Measurements from ENCODE around the gene RNF8. TPM values are rescaled to one million over a fixed set of nuclear protein-coding genes. Genes with fewer than 3 reads are reported as not detected.

RNF8 gene
- total and polyA plus RNA-seq, 3 donors from 2014 or later: 44.0 to 49.9 (median 49.4) TPM

DNA sequence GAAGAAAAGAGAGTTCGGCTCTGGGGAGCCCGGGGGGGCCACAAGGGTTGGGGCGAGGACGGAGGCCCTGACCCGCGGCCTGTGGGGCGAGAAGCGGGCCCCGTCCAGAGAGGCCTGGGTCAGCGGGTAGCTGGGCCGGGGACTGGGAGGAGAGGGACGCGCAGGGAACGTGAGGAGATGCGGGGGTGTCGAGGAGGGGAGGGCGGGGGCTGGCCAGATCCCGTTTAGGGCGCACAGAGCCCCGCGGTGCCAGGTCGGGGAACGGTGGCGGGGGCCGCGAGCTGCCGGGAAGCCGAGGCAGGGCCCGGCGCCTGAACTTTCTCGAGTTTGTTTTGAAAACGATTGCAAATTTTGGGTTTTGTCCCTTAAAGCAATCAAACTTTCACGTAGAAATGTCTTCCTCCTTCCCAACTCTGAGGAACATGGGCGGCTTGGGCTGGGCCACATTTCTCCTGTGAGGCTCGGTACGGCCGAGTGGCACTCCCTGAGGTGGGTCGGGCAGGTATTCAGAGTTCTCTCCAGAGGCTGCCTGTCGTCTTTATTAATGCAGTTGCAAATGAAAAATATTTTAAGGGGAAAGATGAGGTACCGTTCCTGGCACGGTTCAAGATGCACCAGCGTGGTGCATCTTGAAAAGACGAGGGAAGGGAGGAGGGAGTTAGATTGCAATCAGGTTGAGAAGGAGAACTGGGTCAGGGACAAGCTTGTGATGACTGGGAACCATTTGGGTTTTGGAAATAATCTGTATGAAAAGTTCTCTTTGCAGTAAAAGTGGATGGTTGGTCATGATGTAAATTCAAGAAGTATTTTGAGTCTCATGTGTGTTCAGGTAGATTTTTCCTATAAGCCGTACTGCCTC lies 972 bp downstream of the RNF8 start:
- Histone ChIP-seq H3K4me1 (peaks cover 18% of the 10 kb centered on the region), H3K4me3 (peak overlapping the region; percentile 85 to 96), H3K27me3 (no peaks in the 10 kb centered on the region), H3K9me3 (no peaks in the 10 kb centered on the region), H3K36me3 (ENCODE audit: low read depth, missing control alignments) (no peaks in the 10 kb centered on the region), H3K27ac (peak overlapping the region; percentile 63 to 88)
- WGBS, 2 donors: 2 to 3% methylated on average over 44 of the region's 44 CpGs
- no peak for TF ChIP-seq POLR2A (IDR thresholded peaks at IDR 0.05)
- TF ChIP-seq, protein P1, sequence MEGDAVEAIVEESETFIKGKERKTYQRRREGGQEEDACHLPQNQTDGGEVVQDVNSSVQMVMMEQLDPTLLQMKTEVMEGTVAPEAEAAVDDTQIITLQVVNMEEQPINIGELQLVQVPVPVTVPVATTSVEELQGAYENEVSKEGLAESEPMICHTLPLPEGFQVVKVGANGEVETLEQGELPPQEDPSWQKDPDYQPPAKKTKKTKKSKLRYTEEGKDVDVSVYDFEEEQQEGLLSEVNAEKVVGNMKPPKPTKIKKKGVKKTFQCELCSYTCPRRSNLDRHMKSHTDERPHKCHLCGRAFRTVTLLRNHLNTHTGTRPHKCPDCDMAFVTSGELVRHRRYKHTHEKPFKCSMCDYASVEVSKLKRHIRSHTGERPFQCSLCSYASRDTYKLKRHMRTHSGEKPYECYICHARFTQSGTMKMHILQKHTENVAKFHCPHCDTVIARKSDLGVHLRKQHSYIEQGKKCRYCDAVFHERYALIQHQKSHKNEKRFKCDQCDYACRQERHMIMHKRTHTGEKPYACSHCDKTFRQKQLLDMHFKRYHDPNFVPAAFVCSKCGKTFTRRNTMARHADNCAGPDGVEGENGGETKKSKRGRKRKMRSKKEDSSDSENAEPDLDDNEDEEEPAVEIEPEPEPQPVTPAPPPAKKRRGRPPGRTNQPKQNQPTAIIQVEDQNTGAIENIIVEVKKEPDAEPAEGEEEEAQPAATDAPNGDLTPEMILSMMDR (IDR thresholded peaks at IDR 0.05): no peak
- intact Hi-C loops (cut with DNase I; ENCODE audit: low total_unique reads): no loop called here
- peak; percentile 53 for DNase-seq

- intact Hi-C loops (cut with DNase I; ENCODE audit: low total_unique reads): no loop called here
- H3K27ac ChIP-seq: no peak overlapping the region
Measured at GRCh38 chr6:37357288-37357687, 3.5 kb downstream of the RNF8 start.

GRCh38 chr6:37357860-37358259 lies 4.1 kb downstream of the RNF8 start:
- TF ChIP-seq POLR2A (IDR thresholded peaks at IDR 0.05): no peak
- TF ChIP-seq, protein P1 (IDR thresholded peaks at IDR 0.05): no peak
- H3K4me1 ChIP-seq: peaks cover 30% of the 10 kb centered on the region
- no peak overlapping the region for H3K4me3 ChIP-seq
- DNase-seq: no peak
- no peaks in the 10 kb centered on the region for H3K36me3 ChIP-seq (ENCODE audit: low read depth, missing control alignments)
- 75 to 78% methylated on average over 2 of the region's 2 CpGs for WGBS, 2 donors
- no peaks in the 10 kb centered on the region for H3K9me3 ChIP-seq
- H3K27me3 ChIP-seq: no peaks in the 10 kb centered on the region
- no peak overlapping the region for H3K27ac ChIP-seq
- intact Hi-C loops (cut with DNase I; ENCODE audit: low total_unique reads): no loop called here

More at GRCh38 chr6:37357288-37357687, 3.5 kb downstream of the RNF8 start:
- TF ChIP-seq, protein P1 (IDR thresholded peaks at IDR 0.05): no peak
- TF ChIP-seq POLR2A (IDR thresholded peaks at IDR 0.05): no peak
- H3K4me1 ChIP-seq: peaks cover 24% of the 10 kb centered on the region
- no peaks in the 10 kb centered on the region for H3K9me3 ChIP-seq
- H3K27me3 ChIP-seq: no peaks in the 10 kb centered on the region
- no peak for DNase-seq
- no peak overlapping the region for H3K4me3 ChIP-seq
- 38 to 39% methylated on average over 1 of the region's 1 CpG for WGBS, 2 donors
- H3K36me3 ChIP-seq (ENCODE audit: low read depth, missing control alignments): no peaks in the 10 kb centered on the region

DNA sequence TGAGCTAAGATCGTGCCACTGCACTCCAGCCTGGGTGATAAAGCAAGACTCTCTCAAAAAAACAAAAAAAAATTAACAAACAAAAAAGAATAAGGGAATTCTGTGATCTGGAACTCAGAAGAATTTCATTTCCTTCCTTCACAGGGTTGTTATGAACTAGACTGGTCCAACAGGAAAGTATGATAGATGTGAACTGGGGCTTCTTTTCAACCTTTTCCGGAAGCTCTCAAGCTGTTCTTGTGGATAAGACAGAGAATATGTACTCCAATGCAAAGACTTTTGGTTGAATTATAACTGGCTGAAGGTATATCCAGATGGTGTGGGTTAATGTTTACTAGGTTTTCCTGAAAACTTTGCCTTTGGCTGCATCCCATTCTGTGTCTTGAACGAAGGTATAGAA lies 5.3 kb downstream of the RNF8 start:
- no peak for DNase-seq
- intact Hi-C loops (cut with DNase I; ENCODE audit: low total_unique reads): no loop called here

More for the DNA sequence above, 5.3 kb downstream of the RNF8 start:
- WGBS, 2 donors: 89 to 90% methylated on average over 3 of the region's 3 CpGs
- Histone ChIP-seq H3K4me3 (no peak overlapping the region), H3K36me3 (ENCODE audit: low read depth, missing control alignments) (no peaks in the 10 kb centered on the region), H3K27me3 (no peaks in the 10 kb centered on the region), H3K4me1 (peaks cover 29% of the 10 kb centered on the region), H3K9me3 (no peaks in the 10 kb centered on the region), H3K27ac (no peak overlapping the region)
- TF ChIP-seq POLR2A (IDR thresholded peaks at IDR 0.05): no peak
- TF ChIP-seq, protein P1 (IDR thresholded peaks at IDR 0.05): no peak

All from testis (tissue), 3 donors.